CD14-positive monocyte (primary cell): Measurements from ENCODE around the gene SPNS3. TPM values are rescaled to one million over a fixed set of nuclear protein-coding genes. Genes with fewer than 3 reads are reported as not detected.

ENCODE experiments used
- DNase-seq, 3 donors: peaks; one replicate each; pipeline ENCODE4 v3.0.0-alpha.2; 2011 to 2022
- H2AFZ ChIP-seq: 2 replicates; pipeline ENCODE4 v1.6.0; 2012; ENCODE audit warnings: mild to moderate bottlenecking, low read depth, low read length, inconsistent platforms; ENCODE audit not compliant: insufficient read depth, poor library complexity, severe bottlenecking
- H3K27ac ChIP-seq, 2 donors: 1 replicate in 1 of 2; 2 replicates in 1 of 2; pipeline ENCODE4 v1.5.1; 2012 to 2013; ENCODE audit warnings: low read length in 2 of 2, control low read depth in 1 of 2, inconsistent platforms in 1 of 2, low read depth in 1 of 2, mild to moderate bottlenecking in 1 of 2
- H3K27me3 ChIP-seq, 2 donors: one replicate each; pipeline versions ENCODE4 v1.6.0 to v1.6.1; 2011 to 2013; ENCODE audit warnings: low read length in 2 of 2; ENCODE audit not compliant: control insufficient read depth in 2 of 2, insufficient read depth in 2 of 2
- H3K36me3 ChIP-seq, 2 donors: replicated peaks in 1 of 2; 1 replicate in 1 of 2; 2 replicates in 1 of 2; pipeline versions ENCODE4 v1.5.1 to v1.6.1; 2012 to 2013; ENCODE audit warnings: low read length in 2 of 2, control low read depth in 1 of 2, inconsistent platforms in 1 of 2, mild to moderate bottlenecking in 1 of 2; ENCODE audit not compliant: insufficient read depth in 2 of 2, control insufficient read depth in 1 of 2
- H3K4me1 ChIP-seq, 2 donors: 1 replicate in 1 of 2; 2 replicates in 1 of 2; pipeline versions ENCODE4 v1.5.1 to v1.6.1; 2012 to 2013; ENCODE audit warnings: low read length in 2 of 2, control low read depth in 1 of 2, inconsistent platforms in 1 of 2, mild to moderate bottlenecking in 1 of 2, moderate library complexity in 1 of 2; ENCODE audit not compliant: insufficient read depth in 2 of 2, control insufficient read depth in 1 of 2
- H3K4me2 ChIP-seq: replicated peaks from 2 replicates; pipeline ENCODE3; 2012; ENCODE audit warnings: low read length, moderate library complexity, mild to moderate bottlenecking; ENCODE audit not compliant: poor library complexity, severe bottlenecking; ENCODE audit errors: extremely low read depth
- H3K4me3 ChIP-seq, 3 experiments: fragments of 200-600 bp in 1 of 3; sonication (generic) in 1 of 3; replicated peaks in 1 of 3; 1 replicate in 2 of 3; 2 replicates in 1 of 3; pipeline ENCODE4 v1.5.1; 2011 to 2013; ENCODE audit warnings: low read length in 3 of 3, mild to moderate bottlenecking in 3 of 3, control low read depth in 2 of 3, low read depth in 2 of 3, inconsistent platforms in 1 of 3, moderate library complexity in 1 of 3
- H3K79me2 ChIP-seq: 2 replicates; pipeline ENCODE4 v1.6.0; 2012; ENCODE audit warnings: mild to moderate bottlenecking, control low read depth, inconsistent platforms, low read length, moderate library complexity; ENCODE audit not compliant: insufficient read depth
- H3K9ac ChIP-seq: 2 replicates; pipeline ENCODE4 v1.6.0; 2017; ENCODE audit warnings: low read length, mild to moderate bottlenecking; ENCODE audit not compliant: insufficient read depth, poor library complexity, severe bottlenecking
- H3K9me3 ChIP-seq, 2 donors: replicated peaks in 1 of 2; 1 replicate in 1 of 2; 2 replicates in 1 of 2; pipeline versions ENCODE4 v1.5.1 to v1.6.1; 2012 to 2013; ENCODE audit warnings: low read length in 2 of 2, control low read depth in 1 of 2; ENCODE audit not compliant: control insufficient read depth in 1 of 2, insufficient read depth in 1 of 2
- H4K20me1 ChIP-seq: 2 replicates; pipeline ENCODE4 v1.6.0; 2012; ENCODE audit warnings: mild to moderate bottlenecking, low read length, control low read depth, moderate library complexity; ENCODE audit not compliant: insufficient read depth
- H3K27ac Mint-ChIP-seq, 7 donors: one replicate each; pipeline ENCODE4 v1.8.0; 2020; ENCODE audit warnings: mild to moderate bottlenecking in 7 of 7, mixed read lengths in 7 of 7, moderate library complexity in 6 of 7, inconsistent platforms in 2 of 7
- H3K27me3 Mint-ChIP-seq, 3 donors: one replicate each; pipeline ENCODE4 v1.8.0; 2021 to 2022; ENCODE audit warnings: low read depth in 3 of 3, mild to moderate bottlenecking in 3 of 3, mixed read lengths in 3 of 3, moderate library complexity in 3 of 3, inconsistent platforms in 1 of 3
- H3K36me3 Mint-ChIP-seq, 2 donors: one replicate each; pipeline ENCODE4 v1.8.0; 2020; ENCODE audit warnings: mixed read lengths in 2 of 2, inconsistent platforms in 1 of 2, mild to moderate bottlenecking in 1 of 2
- H3K4me1 Mint-ChIP-seq: one replicate; pipeline ENCODE4 v1.8.0; 2020; ENCODE audit warnings: mild to moderate bottlenecking, mixed read lengths
- H3K4me3 Mint-ChIP-seq, 2 donors: one replicate each; pipeline ENCODE4 v1.8.0; 2020; ENCODE audit warnings: mild to moderate bottlenecking in 2 of 2, mixed read lengths in 2 of 2, moderate library complexity in 1 of 2
- H3K9me3 Mint-ChIP-seq, 7 donors: one replicate each; pipeline ENCODE4 v1.8.0; 2020 to 2022; ENCODE audit warnings: mixed read lengths in 7 of 7, mild to moderate bottlenecking in 6 of 7, moderate library complexity in 6 of 7, inconsistent platforms in 2 of 7
- CTCF ChIP-seq: fragments of 200-600 bp; IDR thresholded peaks from one replicate; pipeline ENCODE4 v1.8.0; 2022; ENCODE audit warnings: antibody characterized with exemption, mild to moderate bottlenecking
- WGBS: methylation state at CpG from one replicate; pipeline ENCODE4 v1.1.5; 2013; ENCODE audit warnings: missing lambda C conversion rate; ENCODE audit not compliant: insufficient coverage; 5-methylcytosine and 5-hydroxymethylcytosine counted together
- intact Hi-C, 2 donors: fragments of 100-400 bp; cut with micrococcal nuclease; formaldehyde crosslinking; loops; one replicate each; pipeline versions ENCODE4 v1.15.0 to v1.15.1; 2023
- polyA plus RNA-seq, 3 donors: library from polyadenylated mRNA; depleted of rRNA in 1 of 3; unstranded in 2 of 3; stranded (reverse) in 1 of 3; fragments of 300-500 nt in 2 of 3; fragments of >200 nt in 1 of 3; fragmentation: Illumina TruSeq in 2 of 3; gene quantifications; 1 replicate in 2 of 3; 2 replicates in 1 of 3; pipeline ENCODE4 v1.2.3, GENCODE V29; 2012 to 2021

The SPNS3 gene
- polyA plus RNA-seq, 3 donors: 2.3 to 5.7 (median 4.5) TPM

GRCh38 chr17:4475463-4475862, 41.7 kb downstream of the SPNS3 start:
- 97% methylated on average over 7 of the region's 7 CpGs for WGBS
- TF ChIP-seq CTCF: no peak
- Histone ChIP-seq H3K4me2 (no peak overlapping the region), H3K36me3 (peaks cover 3 to 14% of the 10 kb centered on the region in 2 donors), H3K27me3 (no peaks in the 10 kb centered on the region), H3K9ac (no peak overlapping the region), H3K9me3 (no peaks in the 10 kb centered on the region), H3K79me2 (no peaks in the 10 kb centered on the region), H4K20me1 (no peaks in the 10 kb centered on the region), H3K27ac (no peak overlapping the region), H3K4me1 (peaks cover 4 to 5% of the 10 kb centered on the region in 2 donors), H2AFZ (no peak overlapping the region), H3K4me3 (no peak overlapping the region)
- peaks cover 1 to 4% (median 2%) of the 10 kb centered on the region in 3 donors for H3K27me3 Mint-ChIP-seq
- H3K4me3 Mint-ChIP-seq: no peak overlapping the region
- no peak for DNase-seq
- no peaks in the 10 kb centered on the region for H3K9me3 Mint-ChIP-seq
- no peak overlapping the region for H3K27ac Mint-ChIP-seq
- H3K36me3 Mint-ChIP-seq: peaks cover 2 to 14% of the 10 kb centered on the region in 2 donors
- peaks cover 9% of the 10 kb centered on the region for H3K4me1 Mint-ChIP-seq
- intact Hi-C loops: no loop called here

- peaks cover 14% of the 10 kb centered on the region for H3K4me1 Mint-ChIP-seq
- no peak overlapping the region for H3K4me3 Mint-ChIP-seq
- Histone ChIP-seq H2AFZ (no peak overlapping the region), H3K36me3 (peaks cover 3 to 14% of the 10 kb centered on the region in 2 donors), H3K9me3 (no peaks in the 10 kb centered on the region), H3K27me3 (no peaks in the 10 kb centered on the region), H3K9ac (no peak overlapping the region), H3K4me1 (peaks cover 9 to 11% of the 10 kb centered on the region in 2 donors), H3K4me3 (no peak overlapping the region), H4K20me1 (no peaks in the 10 kb centered on the region), H3K4me2 (no peak overlapping the region), H3K79me2 (no peaks in the 10 kb centered on the region), H3K27ac (no peak overlapping the region)
- no peak overlapping the region for H3K27ac Mint-ChIP-seq
- DNase-seq: no peak
- intact Hi-C loops: no loop called here
- H3K9me3 Mint-ChIP-seq: peaks cover 0 to under 1% (median 0%) of the 10 kb centered on the region in 7 donors
- 88% methylated on average over 14 of the region's 14 CpGs for WGBS
- H3K27me3 Mint-ChIP-seq: peaks cover 1 to 4% (median 2%) of the 10 kb centered on the region in 3 donors
- H3K36me3 Mint-ChIP-seq: peaks cover 2 to 14% of the 10 kb centered on the region in 2 donors
- TF ChIP-seq CTCF: no peak
Observed at GRCh38 chr17:4476017-4476416, 42.3 kb downstream of the SPNS3 start.
